ENCODE measurements around the gene FAM227A.

Gene FAM227A

DNA sequence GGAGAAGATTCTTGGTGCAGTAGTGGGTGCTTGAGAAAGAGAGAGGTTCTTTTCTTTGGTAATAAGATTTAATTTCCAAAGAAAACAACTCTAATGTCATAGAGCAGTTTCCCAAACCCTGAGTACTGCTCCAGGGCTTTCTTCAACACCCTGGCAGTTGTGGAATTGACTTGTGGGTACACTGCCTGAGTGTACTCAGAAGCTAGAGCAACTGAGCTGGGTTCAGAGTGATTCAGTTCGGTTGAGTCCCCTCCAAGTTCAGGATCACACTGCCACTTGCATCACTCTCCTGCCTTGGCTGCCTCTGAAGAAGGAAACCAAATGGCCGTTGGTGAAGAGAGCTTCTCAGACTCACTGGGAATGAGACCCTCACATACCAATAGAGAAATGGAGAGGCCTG lies 91.5 kb downstream of the FAM227A start:
- CTCF ChIA-PET = interaction anchor here (0.5 to 2.5 kb wide), 2 partner anchors 462 to 513 kb away, joined by 5 to 9 read pairs; no protein-coding TSS in a partner anchor
- peaks cover 15% of the 10 kb centered on the region for H3K4me1 ChIP-seq (ENCODE audit: control insufficient read depth, insufficient read depth, low read length)
- H3K4me3 ChIP-seq (ENCODE audit: low read depth, low read length) = no peak overlapping the region
- peaks cover 0 to 2% of the 10 kb centered on the region in 2 experiments; a peak in 1 of 3 replicates for H3K36me3 ChIP-seq (ENCODE audit: control insufficient read depth in 2 of 2, insufficient read depth in 1 of 2, low read length in 2 of 2)
- H3K9me3 ChIP-seq (ENCODE audit: control insufficient read depth, insufficient read depth, low read depth, low read length) = no peaks in the 10 kb centered on the region
- TF ChIP-seq IKZF3 (tag by site-specific recombination; IDR thresholded peaks at IDR 0.05) (no peak), ZNF274 (IDR thresholded peaks at IDR 0.05; ENCODE audit: low read length) (no peak), ZNF274 (tag by site-specific recombination; IDR thresholded peaks at IDR 0.05; ENCODE audit: borderline replicate concordance) (no peak), ZNF514 (tag by site-specific recombination; IDR thresholded peaks at IDR 0.05) (no peak), KLF10 (tag by site-specific recombination; IDR thresholded peaks at IDR 0.05) (no peak), MYNN (tag by site-specific recombination; IDR thresholded peaks at IDR 0.05; ENCODE audit: borderline replicate concordance) (no peak), ZNF174 (tag by site-specific recombination; IDR thresholded peaks at IDR 0.05) (no peak), ZNF211 (tag by site-specific recombination; IDR thresholded peaks at IDR 0.05; ENCODE audit: low read depth) (no peak), ZNF37A (tag by site-specific recombination; IDR thresholded peaks at IDR 0.05) (no peak), ZNF664 (tag by site-specific recombination; IDR thresholded peaks at IDR 0.05) (no peak)
- TF ChIP-seq, protein P1, sequence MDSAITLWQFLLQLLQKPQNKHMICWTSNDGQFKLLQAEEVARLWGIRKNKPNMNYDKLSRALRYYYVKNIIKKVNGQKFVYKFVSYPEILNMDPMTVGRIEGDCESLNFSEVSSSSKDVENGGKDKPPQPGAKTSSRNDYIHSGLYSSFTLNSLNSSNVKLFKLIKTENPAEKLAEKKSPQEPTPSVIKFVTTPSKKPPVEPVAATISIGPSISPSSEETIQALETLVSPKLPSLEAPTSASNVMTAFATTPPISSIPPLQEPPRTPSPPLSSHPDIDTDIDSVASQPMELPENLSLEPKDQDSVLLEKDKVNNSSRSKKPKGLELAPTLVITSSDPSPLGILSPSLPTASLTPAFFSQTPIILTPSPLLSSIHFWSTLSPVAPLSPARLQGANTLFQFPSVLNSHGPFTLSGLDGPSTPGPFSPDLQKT (IDR thresholded peaks at IDR 0.05; ENCODE audit: borderline replicate concordance, low read depth, low read length) = no peak
- TF ChIP-seq, protein P2, sequence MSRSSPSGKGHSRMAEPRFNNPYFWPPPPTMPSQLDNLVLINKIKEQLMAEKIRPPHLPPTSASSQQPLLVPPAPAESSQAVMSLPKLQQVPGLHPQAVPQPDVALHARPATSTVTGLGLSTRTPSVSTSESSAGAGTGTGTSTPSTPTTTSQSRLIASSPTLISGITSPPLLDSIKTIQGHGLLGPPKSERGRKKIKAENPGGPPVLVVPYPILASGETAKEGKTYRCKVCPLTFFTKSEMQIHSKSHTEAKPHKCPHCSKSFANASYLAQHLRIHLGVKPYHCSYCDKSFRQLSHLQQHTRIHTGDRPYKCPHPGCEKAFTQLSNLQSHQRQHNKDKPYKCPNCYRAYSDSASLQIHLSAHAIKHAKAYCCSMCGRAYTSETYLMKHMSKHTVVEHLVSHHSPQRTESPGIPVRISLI (tag by site-specific recombination; IDR thresholded peaks at IDR 0.05) = no peak
- TF ChIP-seq, protein P3, sequence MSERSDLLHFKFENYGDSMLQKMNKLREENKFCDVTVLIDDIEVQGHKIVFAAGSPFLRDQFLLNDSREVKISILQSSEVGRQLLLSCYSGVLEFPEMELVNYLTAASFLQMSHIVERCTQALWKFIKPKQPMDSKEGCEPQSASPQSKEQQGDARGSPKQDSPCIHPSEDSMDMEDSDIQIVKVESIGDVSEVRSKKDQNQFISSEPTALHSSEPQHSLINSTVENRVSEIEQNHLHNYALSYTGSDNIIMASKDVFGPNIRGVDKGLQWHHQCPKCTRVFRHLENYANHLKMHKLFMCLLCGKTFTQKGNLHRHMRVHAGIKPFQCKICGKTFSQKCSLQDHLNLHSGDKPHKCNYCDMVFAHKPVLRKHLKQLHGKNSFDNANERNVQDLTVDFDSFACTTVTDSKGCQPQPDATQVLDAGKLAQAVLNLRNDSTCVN (tag by site-specific recombination; optimal IDR thresholded peaks at IDR 0.05) = no peak
- TF ChIP-seq, protein P4, sequence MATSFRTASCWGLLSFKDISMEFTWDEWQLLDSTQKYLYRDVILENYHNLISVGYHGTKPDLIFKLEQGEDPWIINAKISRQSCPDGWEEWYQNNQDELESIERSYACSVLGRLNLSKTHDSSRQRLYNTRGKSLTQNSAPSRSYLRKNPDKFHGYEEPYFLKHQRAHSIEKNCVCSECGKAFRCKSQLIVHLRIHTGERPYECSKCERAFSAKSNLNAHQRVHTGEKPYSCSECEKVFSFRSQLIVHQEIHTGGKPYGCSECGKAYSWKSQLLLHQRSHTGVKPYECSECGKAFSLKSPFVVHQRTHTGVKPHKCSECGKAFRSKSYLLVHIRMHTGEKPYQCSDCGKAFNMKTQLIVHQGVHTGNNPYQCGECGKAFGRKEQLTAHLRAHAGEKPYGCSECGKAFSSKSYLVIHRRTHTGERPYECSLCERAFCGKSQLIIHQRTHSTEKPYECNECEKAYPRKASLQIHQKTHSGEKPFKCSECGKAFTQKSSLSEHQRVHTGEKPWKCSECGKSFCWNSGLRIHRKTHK (tag by site-specific recombination; IDR thresholded peaks at IDR 0.05) = no peak
- TF ChIP-seq, protein P5, sequence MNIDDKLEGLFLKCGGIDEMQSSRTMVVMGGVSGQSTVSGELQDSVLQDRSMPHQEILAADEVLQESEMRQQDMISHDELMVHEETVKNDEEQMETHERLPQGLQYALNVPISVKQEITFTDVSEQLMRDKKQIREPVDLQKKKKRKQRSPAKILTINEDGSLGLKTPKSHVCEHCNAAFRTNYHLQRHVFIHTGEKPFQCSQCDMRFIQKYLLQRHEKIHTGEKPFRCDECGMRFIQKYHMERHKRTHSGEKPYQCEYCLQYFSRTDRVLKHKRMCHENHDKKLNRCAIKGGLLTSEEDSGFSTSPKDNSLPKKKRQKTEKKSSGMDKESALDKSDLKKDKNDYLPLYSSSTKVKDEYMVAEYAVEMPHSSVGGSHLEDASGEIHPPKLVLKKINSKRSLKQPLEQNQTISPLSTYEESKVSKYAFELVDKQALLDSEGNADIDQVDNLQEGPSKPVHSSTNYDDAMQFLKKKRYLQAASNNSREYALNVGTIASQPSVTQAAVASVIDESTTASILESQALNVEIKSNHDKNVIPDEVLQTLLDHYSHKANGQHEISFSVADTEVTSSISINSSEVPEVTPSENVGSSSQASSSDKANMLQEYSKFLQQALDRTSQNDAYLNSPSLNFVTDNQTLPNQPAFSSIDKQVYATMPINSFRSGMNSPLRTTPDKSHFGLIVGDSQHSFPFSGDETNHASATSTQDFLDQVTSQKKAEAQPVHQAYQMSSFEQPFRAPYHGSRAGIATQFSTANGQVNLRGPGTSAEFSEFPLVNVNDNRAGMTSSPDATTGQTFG (tag by site-specific recombination; IDR thresholded peaks at IDR 0.05; ENCODE audit: borderline replicate concordance) = no peak
- TF ChIP-seq, protein P6, sequence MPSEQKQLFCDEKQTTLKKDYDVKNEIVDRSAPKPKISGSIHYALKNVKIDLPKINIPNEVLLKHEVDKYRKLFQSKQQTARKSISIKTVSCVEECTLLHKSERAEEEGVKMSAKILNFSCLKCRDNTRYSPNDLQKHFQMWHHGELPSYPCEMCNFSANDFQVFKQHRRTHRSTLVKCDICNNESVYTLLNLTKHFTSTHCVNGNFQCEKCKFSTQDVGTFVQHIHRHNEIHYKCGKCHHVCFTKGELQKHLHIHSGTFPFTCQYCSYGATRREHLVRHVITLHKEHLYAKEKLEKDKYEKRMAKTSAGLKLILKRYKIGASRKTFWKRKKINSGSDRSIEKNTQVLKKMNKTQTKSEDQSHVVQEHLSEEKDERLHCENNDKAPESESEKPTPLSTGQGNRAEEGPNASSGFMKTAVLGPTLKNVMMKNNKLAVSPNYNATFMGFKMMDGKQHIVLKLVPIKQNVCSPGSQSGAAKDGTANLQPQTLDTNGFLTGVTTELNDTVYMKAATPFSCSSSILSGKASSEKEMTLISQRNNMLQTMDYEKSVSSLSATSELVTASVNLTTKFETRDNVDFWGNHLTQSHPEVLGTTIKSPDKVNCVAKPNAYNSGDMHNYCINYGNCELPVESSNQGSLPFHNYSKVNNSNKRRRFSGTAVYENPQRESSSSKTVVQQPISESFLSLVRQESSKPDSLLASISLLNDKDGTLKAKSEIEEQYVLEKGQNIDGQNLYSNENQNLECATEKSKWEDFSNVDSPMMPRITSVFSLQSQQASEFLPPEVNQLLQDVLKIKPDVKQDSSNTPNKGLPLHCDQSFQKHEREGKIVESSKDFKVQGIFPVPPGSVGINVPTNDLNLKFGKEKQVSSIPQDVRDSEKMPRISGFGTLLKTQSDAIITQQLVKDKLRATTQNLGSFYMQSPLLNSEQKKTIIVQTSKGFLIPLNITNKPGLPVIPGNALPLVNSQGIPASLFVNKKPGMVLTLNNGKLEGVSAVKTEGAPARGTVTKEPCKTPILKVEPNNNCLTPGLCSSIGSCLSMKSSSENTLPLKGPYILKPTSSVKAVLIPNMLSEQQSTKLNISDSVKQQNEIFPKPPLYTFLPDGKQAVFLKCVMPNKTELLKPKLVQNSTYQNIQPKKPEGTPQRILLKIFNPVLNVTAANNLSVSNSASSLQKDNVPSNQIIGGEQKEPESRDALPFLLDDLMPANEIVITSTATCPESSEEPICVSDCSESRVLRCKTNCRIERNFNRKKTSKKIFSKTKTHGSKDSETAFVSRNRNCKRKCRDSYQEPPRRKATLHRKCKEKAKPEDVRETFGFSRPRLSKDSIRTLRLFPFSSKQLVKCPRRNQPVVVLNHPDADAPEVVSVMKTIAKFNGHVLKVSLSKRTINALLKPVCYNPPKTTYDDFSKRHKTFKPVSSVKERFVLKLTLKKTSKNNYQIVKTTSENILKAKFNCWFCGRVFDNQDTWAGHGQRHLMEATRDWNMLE (tag by site-specific recombination; conservative IDR thresholded peaks at IDR 0.05; ENCODE audit: low read depth) = no peak
- POLR2A ChIA-PET = no interaction called here
- no peak overlapping the region for H3K27ac ChIP-seq (ENCODE audit: extremely low read depth, low read depth, low read length)

All from HEK293 (cell line).